Fibroblast of lung (primary cell): Measurements from ENCODE around the gene VTA1. TPM values are rescaled to one million over a fixed set of nuclear protein-coding genes. Genes with fewer than 3 reads are reported as not detected.

Experiments used
- DNase-seq, 2 donors: peaks; one replicate each; pipeline versions ENCODE4 v3.0.0 to v3.0.0-alpha.2; 2010; ENCODE audit warnings: low read depth in 2 of 2
- H2AFZ ChIP-seq: 2 replicates; pipeline ENCODE4 v1.5.1; 2012; ENCODE audit warnings: low read length, control low read depth, inconsistent platforms
- H3K27ac ChIP-seq: 2 replicates; pipeline ENCODE4 v1.5.1; 2011; ENCODE audit warnings: low read length, control low read depth; ENCODE audit not compliant: insufficient read depth
- H3K27me3 ChIP-seq: 2 replicates; pipeline ENCODE4 v1.5.1; 2011; ENCODE audit warnings: mild to moderate bottlenecking, low read length; ENCODE audit not compliant: control insufficient read depth, insufficient read depth
- H3K36me3 ChIP-seq: 2 replicates; pipeline ENCODE4 v1.5.1; 2011; ENCODE audit warnings: low read length; ENCODE audit not compliant: control insufficient read depth, insufficient read depth
- H3K4me1 ChIP-seq: 2 replicates; pipeline ENCODE4 v1.5.1; 2011; ENCODE audit warnings: low read length; ENCODE audit not compliant: control insufficient read depth, insufficient read depth; ENCODE audit errors: extremely low read depth
- H3K4me2 ChIP-seq: 2 replicates; pipeline ENCODE4 v1.5.1; 2011; ENCODE audit warnings: low read length, control low read depth; ENCODE audit not compliant: insufficient read depth; ENCODE audit errors: extremely low read depth
- H3K4me3 ChIP-seq, 4 experiments: fragments of 200-600 bp in 1 of 4; sonication (generic) in 1 of 4; replicated peaks in 1 of 4; 2 replicates each; pipeline ENCODE4 v1.5.1; 2011 to 2016; ENCODE audit warnings: low read length in 4 of 4, low read depth in 3 of 4, mild to moderate bottlenecking in 3 of 4, control low read depth in 2 of 4, inconsistent platforms in 1 of 4, mixed read lengths in 1 of 4; ENCODE audit not compliant: insufficient read depth in 1 of 4; ENCODE audit errors: control extremely low read depth in 1 of 4
- H3K79me2 ChIP-seq: 2 replicates; pipeline ENCODE4 v1.5.1; 2012; ENCODE audit warnings: mild to moderate bottlenecking, low read length, inconsistent platforms; ENCODE audit not compliant: control insufficient read depth, insufficient read depth
- H3K9ac ChIP-seq: 2 replicates; pipeline ENCODE4 v1.5.1; 2011; ENCODE audit warnings: mild to moderate bottlenecking, low read length, control low read depth; ENCODE audit not compliant: insufficient read depth
- H3K9me3 ChIP-seq: 2 replicates; pipeline ENCODE4 v1.5.1; 2012; ENCODE audit warnings: low read depth, low read length; ENCODE audit not compliant: control insufficient read depth, insufficient read depth
- H4K20me1 ChIP-seq: 2 replicates; pipeline ENCODE4 v1.5.1; 2011; ENCODE audit warnings: low read length; ENCODE audit not compliant: control insufficient read depth, insufficient read depth; ENCODE audit errors: extremely low read depth
- EZH2 ChIP-seq: IDR thresholded peaks from 2 replicates; pipeline ENCODE4 v1.5.1; 2012; ENCODE audit warnings: low read length, control low read depth, mild to moderate bottlenecking; ENCODE audit errors: missing control alignments
- polyA plus RNA-seq, 2 donors: library from polyadenylated mRNA; depleted of rRNA in 1 of 2; stranded (reverse) in 1 of 2; unstranded in 1 of 2; fragments of >200 nt; gene quantifications; 2 replicates each; pipeline ENCODE4 v1.2.1, GENCODE V29; 2011 to 2012; ENCODE audit warnings: missing spikeins in 1 of 2
- total RNA-seq: library from RNA; depleted of rRNA; stranded (reverse); fragments of >200 nt; gene quantifications from 2 replicates; pipeline ENCODE4 v1.2.1, GENCODE V29; 2014
- TF ChIP-seq, protein P1 (sequence below), 2 donors: IDR thresholded peaks in 1 of 2; conservative IDR thresholded peaks in 1 of 2; 1 replicate in 1 of 2; 2 replicates in 1 of 2; pipeline ENCODE4 v1.5.1; 2011 to 2012; ENCODE audit warnings: low read length in 2 of 2, control low read depth in 1 of 2, inconsistent platforms in 1 of 2, low read depth in 1 of 2, mild to moderate bottlenecking in 1 of 2

Gene VTA1
- total and polyA plus RNA-seq, 2 donors (not counting 1 experiment from before 2014, with no cell fraction given): 26.3 to 99.3 TPM

DNA sequence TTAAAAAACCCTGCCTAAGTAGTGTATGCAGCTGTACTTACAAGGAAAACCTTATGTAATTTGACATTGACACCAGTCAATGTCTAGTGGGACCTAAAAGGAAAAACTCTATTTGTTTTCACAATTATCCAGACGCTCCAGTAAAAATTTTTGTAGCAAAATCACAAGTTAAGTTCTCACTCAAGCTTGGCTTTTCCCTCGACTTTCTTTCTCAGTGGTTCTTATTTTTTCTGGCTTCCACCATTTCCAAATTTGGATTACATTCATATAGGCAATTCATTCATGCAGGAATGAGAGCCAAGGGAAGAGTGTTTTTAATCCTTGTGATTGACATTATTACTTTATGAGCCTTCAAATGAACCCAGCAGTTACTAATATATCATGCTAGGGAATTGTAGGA lies 88.7 kb downstream of the VTA1 start:
- no peak for TF ChIP-seq EZH2
- TF ChIP-seq, protein P1, sequence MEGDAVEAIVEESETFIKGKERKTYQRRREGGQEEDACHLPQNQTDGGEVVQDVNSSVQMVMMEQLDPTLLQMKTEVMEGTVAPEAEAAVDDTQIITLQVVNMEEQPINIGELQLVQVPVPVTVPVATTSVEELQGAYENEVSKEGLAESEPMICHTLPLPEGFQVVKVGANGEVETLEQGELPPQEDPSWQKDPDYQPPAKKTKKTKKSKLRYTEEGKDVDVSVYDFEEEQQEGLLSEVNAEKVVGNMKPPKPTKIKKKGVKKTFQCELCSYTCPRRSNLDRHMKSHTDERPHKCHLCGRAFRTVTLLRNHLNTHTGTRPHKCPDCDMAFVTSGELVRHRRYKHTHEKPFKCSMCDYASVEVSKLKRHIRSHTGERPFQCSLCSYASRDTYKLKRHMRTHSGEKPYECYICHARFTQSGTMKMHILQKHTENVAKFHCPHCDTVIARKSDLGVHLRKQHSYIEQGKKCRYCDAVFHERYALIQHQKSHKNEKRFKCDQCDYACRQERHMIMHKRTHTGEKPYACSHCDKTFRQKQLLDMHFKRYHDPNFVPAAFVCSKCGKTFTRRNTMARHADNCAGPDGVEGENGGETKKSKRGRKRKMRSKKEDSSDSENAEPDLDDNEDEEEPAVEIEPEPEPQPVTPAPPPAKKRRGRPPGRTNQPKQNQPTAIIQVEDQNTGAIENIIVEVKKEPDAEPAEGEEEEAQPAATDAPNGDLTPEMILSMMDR (conservative IDR thresholded peaks at IDR 0.05 in 1 of 2, IDR thresholded peaks at IDR 0.05 in 1 of 2; ENCODE audit: low read depth in 1 of 2, low read length in 2 of 2): no peak
- no peaks in the 10 kb centered on the region for H3K9me3 ChIP-seq
- no peak for DNase-seq
- no peak overlapping the region for H3K4me3 ChIP-seq
- no peak overlapping the region for H3K9ac ChIP-seq
- no peak overlapping the region for H2AFZ ChIP-seq
- no peak overlapping the region for H3K4me2 ChIP-seq
- no peaks in the 10 kb centered on the region for H3K79me2 ChIP-seq
- H3K27me3 ChIP-seq: no peaks in the 10 kb centered on the region
- no peaks in the 10 kb centered on the region for H4K20me1 ChIP-seq
- H3K4me1 ChIP-seq: no peaks in the 10 kb centered on the region
- H3K36me3 ChIP-seq: no peaks in the 10 kb centered on the region
- no peak overlapping the region for H3K27ac ChIP-seq

- Histone ChIP-seq H3K36me3 (no peaks in the 10 kb centered on the region), H3K79me2 (no peaks in the 10 kb centered on the region), H2AFZ (no peak overlapping the region)
Observed at GRCh38 chr6:142236691-142237090, 89.6 kb downstream of the VTA1 start.

GRCh38 chr6:142238881-142239280 lies 91.8 kb downstream of the VTA1 start:
- TF ChIP-seq EZH2: no peak
- TF ChIP-seq, protein P1 (conservative IDR thresholded peaks at IDR 0.05 in 1 of 2, IDR thresholded peaks at IDR 0.05 in 1 of 2; ENCODE audit: low read depth in 1 of 2, low read length in 2 of 2): no peak
- H3K4me1 ChIP-seq: no peaks in the 10 kb centered on the region
- no peaks in the 10 kb centered on the region for H3K79me2 ChIP-seq
- no peak overlapping the region for H3K4me2 ChIP-seq
- H3K36me3 ChIP-seq: no peaks in the 10 kb centered on the region
- H4K20me1 ChIP-seq: no peaks in the 10 kb centered on the region
- H3K9me3 ChIP-seq: no peaks in the 10 kb centered on the region
- peak in 1 of 2 donors; percentile 3 for DNase-seq
- H3K27ac ChIP-seq: no peak overlapping the region
- no peak overlapping the region for H3K9ac ChIP-seq
- H2AFZ ChIP-seq: no peak overlapping the region
- no peak overlapping the region for H3K4me3 ChIP-seq
- no peaks in the 10 kb centered on the region for H3K27me3 ChIP-seq

More at GRCh38 chr6:142236691-142237090, 89.6 kb downstream of the VTA1 start:
- no peaks in the 10 kb centered on the region for H4K20me1 ChIP-seq
- no peaks in the 10 kb centered on the region for H3K27me3 ChIP-seq
- TF ChIP-seq EZH2: no peak
- TF ChIP-seq, protein P1 (conservative IDR thresholded peaks at IDR 0.05 in 1 of 2, IDR thresholded peaks at IDR 0.05 in 1 of 2; ENCODE audit: low read depth in 1 of 2, low read length in 2 of 2): no peak
- no peak overlapping the region for H3K9ac ChIP-seq
- H3K4me2 ChIP-seq: no peak overlapping the region
- H3K4me1 ChIP-seq: no peaks in the 10 kb centered on the region
- peak in 1 of 2 donors; percentile 5 for DNase-seq
- no peaks in the 10 kb centered on the region for H3K9me3 ChIP-seq
- H3K4me3 ChIP-seq: no peak overlapping the region
- no peak overlapping the region for H3K27ac ChIP-seq
